ENCODE results near the gene GPALPP1.
A peak's percentile ranks its signal among the peaks of the same experiment; 100 is the strongest.
"Not testable (repeated sequence)": the region's sequence is repeated elsewhere in the genome, so short reads cannot be mapped to it uniquely, and the experiment has no call there.

The GPALPP1 gene

GRCh38 chr13:45007823-45008222 lies 18.5 kb downstream of the GPALPP1 start:
- DNase-seq = no peak

DNA sequence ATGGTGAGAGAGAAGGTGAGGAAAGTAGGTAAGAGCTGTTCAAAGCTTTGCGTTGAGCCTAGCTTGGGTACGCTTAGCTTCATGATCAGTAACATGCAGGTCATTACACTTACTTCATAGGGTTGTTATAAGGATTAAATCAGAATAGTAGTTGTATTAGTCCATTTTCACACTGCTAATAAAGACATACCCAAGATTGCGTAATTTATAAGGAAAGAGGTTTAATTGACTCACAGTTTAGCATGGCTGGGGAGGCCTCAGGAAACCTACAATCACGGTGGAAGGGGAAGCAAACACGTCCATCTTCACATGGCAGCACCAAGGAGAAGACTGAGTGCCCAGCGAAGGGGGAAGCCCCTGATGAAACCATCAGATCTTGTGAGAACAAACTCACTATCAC lies 21.9 kb downstream of the GPALPP1 start:
- no peak for DNase-seq

- DNase-seq = no peak
Measured at GRCh38 chr13:45015300-45015699, 26.0 kb downstream of the GPALPP1 start.

DNA sequence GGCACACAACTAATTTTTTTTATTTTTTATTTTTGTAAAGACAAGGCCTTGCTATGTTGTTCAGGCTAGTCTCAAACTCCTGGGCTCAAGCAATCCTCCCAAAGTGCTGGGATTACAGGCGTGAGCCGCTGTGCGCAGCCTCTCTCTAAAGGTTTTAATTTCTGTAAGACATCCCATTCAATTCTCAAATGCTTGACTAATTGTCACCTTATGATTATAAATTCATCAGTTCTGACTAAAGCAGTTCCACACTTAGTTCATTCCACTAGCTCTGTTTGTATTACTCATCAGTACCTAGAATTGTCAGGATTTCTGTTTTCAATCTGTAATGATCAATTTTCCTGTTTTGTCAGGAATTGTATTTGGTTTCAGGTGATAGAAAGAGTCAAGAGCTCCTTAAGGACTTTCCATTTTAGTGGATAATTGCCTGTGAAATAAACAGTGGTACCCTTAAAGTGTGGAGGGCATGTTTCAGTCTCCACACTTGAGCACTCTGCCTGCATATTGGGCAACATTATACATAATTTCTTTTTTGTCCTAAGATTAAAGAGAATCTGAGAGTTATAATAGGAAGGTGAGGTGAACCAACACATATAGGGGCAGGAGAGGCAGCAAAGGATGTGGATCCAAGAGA lies 27.6 kb downstream of the GPALPP1 start:
- no peak for DNase-seq

- not testable (repeated sequence) for DNase-seq
Measured at GRCh38 chr13:45019981-45020380, 30.6 kb downstream of the GPALPP1 start.

- no peak for DNase-seq
Measured at GRCh38 chr13:45021250-45021649, 31.9 kb downstream of the GPALPP1 start.

- DNase-seq = no peak
Measured at GRCh38 chr13:45024847-45025246, 35.5 kb downstream of the GPALPP1 start.

GRCh38 chr13:45034342-45034741 lies 45.0 kb downstream of the GPALPP1 start:
- no peak for DNase-seq

GRCh38 chr13:45036206-45036605 lies 46.9 kb downstream of the GPALPP1 start:
- no peak for DNase-seq

DNA sequence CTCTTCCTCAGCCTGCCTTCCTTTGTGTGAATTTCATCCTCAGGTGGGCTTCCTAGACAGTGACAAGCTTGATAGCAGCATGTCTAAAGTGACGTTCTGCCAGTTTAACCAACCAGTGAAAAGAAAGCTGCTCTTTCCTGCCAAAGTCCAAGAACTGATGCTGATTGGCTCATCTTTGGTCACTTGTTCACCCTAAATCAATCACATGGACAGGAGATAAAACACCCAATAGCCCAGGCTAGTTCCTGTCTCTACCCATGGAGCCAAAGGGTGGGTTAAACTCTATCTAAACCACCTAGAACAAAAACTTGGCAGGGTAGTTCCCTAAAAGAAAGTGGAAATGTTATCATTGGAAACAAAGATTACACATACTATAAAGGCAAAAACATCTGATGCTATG lies 50.8 kb downstream of the GPALPP1 start:
- DNase-seq = no peak

GRCh38 chr13:45040622-45041021 lies 51.3 kb downstream of the GPALPP1 start:
- DNase-seq = no peak

DNA sequence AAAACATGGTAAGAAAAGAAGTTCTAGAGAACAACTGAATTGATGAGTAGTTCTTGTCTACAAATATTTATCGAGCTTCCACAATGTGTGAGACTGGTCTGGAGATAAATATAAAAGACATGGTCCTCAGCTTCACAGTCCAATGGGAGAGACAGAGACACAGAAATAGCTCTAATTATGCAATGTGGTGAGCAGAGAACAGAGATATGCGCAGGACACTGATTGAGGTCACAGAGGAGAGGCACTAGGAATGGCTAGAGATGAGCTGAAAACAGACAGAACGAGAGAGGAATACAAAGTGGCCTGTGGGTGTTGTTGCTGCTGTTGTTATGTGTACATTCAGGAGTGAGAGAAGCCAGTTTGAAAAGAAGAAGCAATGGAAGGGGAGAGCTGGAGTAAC lies 53.2 kb downstream of the GPALPP1 start:
- no peak for DNase-seq

- DNase-seq = no peak
Measured at GRCh38 chr13:45046445-45046844, 57.1 kb downstream of the GPALPP1 start.

DNA sequence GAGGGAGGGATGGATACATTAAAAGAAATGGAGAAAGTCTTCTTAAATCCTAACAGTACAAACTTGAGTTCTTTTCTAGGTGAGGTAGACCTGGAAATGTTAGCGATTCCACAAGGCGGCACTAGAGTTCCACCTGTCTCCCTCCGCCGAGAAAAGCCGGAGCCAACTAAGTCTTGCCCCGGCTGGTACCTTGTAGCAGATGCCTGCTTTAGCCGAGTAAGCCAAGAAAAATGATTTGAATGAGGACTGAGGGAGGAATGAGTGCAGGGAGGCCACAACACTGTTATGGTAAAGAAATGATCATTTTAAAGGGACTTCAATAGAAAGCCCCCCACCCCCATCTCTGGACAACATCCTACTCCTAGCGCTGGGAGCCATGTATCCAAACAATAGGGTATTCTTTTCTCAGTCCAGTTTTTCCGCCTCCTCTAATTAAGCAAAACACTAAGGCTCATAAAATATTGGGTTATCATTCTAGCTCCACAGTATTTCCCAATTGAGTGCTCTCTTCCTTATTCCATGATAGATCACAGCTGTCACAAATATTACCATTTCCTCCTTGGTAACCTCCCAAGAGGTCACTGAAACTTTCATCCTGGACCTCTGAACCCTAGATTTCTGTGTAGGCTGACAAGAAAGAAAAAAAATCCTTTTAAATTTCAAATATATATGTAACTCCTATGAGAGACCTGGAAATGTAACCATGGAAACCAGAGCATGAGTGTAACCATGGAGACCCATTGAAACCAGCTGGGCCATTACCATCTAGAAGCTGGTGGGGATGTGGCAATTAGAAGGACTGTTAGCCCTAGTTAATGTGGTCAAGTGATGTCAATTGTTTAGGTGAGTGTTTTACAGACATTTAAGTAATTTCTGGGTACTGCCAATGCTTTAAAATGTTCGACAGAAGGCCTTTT lies 58.3 kb downstream of the GPALPP1 start:
- peak; percentile 71 to 79 for DNase-seq

DNA sequence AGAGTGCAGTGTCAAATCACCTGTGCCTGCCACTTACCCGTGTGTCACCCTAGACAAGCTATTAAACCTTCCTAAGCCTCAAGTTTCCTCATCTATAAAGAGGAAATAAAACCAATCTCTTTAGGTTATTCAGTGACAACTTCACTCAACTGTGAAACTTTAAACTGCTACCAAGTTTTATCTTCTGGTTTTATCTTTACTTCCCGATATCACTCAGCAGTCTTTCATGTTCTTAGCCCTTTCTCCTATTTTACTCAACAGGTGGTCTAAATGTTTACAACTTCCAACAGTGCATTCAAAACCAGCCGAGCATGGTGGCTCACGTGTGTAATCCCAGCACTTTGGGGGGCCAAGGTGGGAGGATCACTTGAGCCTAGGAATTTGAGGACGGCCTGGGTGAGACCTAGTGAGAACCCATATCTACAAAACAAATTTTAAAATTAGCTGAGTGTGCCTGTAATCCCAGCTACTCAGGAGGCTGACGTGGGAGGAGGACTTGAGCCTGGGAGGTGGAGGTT lies 59.6 kb downstream of the GPALPP1 start:
- DNase-seq = no peak

DNA sequence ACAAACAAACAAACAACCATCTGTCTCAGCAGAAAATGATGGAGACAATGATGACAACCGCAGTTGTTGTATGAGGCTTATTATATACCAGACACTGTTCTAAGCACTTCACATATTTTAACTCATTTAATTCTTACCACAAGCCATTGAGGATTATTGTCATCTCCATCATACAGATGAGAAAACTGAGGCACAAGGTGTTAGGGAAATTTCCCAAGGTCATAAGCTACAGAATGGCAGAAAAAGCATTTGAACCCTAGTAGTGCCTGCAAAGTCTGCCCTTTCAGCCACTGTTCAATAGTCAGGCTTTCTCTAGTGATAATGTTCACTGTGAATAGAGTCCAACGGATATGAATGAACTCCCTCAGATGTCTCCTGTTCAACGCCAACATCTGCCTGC lies 60.1 kb downstream of the GPALPP1 start:
- DNase-seq = no peak

- no peak for DNase-seq
Measured at GRCh38 chr13:45051315-45051714, 62.0 kb downstream of the GPALPP1 start.

GRCh38 chr13:45055198-45055901 lies 66.0 kb downstream of the GPALPP1 start:
- DNase-seq = peak; percentile 35 to 43

DNA sequence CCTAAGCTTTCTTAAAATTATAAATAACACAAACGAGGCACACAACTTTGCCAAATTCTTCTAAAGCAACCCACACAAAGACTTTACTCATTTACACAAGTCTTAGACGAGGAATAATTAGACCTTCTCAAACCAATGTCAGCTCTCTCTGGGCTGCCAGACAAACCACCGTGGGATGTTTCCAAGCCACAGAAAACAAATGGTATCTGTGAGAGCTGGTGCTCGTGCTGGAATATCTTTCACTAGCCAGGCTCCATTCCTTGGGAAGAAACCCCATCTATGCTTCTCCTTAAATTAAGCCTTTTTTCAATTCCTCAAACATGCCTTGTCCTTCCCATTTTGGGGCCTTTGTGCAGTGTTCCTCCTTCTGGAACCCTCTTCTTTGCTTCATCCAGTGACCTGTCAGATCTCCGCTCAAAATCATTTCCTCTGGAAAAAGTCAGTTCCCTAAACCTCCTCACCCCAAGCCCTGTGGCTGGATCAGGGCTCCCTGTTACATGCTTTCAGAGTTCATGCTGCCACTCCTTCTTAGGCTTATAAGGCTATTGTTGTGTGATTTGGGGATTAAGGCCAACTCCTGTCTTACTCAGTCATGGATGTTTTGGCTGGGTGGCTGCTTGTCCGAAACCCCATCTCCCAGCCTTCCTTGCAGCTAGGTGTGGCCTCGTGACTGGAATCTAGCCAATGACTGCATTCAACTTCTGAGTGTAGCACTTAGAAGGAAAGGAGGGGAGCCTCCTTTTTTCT lies 66.7 kb downstream of the GPALPP1 start:
- no peak for DNase-seq

DNA sequence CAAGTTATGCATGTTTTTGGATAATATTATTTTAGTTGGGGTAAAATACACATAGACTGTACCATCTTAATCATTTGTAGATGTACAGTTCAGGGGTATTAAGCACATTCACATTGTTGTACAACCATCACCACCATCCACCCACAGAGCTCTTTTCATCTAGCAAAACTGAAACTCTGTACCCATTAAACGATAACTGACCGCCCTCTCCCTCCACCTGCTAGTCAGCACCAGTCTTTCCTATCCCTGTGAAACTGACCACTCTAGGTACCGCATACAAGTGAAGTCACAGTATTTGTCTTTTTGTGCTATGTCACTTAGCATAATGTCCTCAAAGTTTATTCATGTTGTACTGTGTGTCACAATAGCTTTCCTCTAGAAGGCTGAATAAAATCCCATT lies 70.7 kb downstream of the GPALPP1 start:
- no peak for DNase-seq

GRCh38 chr13:45063261-45063860 lies 74.0 kb downstream of the GPALPP1 start:
- DNase-seq = no peak

- not testable (repeated sequence) for DNase-seq
Measured at GRCh38 chr13:45063889-45064288, 74.6 kb downstream of the GPALPP1 start.

All from activated CD4-positive, alpha-beta T cell treated with anti-CD3 and anti-CD28 coated beads for 4 hours (primary cell).